HG02610 (cell line): ENCODE results near the gene RGS7BP.

Source experiments
- ATAC-seq: cut with Tn5 transposase; IDR thresholded peaks from one replicate; pipeline ENCODE4 v1.9.1; 2021; ENCODE audit warnings: mild to moderate bottlenecking, moderate library complexity; ENCODE audit not compliant: unreplicated experiment

Gene RGS7BP

DNA sequence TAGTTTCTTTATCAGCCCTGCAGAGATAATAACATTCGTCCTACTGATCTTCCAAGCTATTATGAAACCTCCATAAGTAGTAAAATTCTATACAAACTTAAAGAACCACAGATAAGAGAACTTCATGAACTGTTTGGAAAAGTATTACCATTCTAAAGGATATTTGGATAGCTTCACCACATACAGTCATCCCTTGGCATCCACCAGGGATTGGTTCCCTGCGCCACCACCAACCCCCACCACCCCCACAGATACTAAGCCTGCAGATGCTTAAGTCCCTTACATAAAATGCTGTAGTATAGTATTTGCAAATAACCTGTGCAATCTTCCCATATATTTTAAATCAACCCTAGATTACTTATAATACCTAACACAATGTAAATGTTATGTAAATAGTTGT lies 123.1 kb downstream of the RGS7BP start:
- ATAC-seq, result no peak

DNA sequence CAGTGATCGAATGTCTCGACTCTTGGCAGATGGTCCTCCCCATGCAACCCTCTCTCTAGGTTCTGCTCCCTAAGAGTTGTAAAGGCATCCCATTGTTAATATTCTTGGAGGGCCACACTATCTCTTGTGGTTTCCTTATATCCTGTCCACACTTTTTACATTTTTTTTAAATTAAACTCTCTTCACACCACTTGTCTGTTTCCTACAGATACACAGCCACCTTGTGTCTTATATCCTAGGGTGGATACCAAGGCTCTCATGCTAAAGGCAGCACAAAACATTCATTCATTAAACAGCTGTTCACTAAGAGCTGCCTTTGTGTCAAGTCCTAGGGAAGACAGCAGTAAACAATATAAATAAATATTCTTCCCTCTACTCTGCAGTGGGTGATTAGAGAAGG lies 124.0 kb downstream of the RGS7BP start:
- ATAC-seq, result no peak

DNA sequence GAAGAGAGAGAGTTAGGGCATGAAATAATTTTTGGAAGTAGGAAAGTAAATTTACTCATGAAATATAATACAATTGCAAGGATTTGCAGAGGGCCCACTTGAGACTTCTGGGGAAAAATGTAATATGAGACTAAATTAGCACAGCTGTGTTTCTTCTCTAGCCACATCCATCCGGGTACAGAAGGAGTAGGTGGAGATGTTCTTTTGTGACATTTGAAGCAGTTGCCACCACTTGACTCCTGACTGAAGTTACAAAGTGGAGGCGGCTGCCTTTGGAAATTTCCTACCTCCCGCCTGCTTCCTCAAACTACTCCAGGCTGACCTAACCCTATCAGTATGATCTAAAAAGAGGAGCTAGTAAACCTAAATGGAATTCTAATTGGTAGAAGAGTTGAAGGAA lies 126.4 kb downstream of the RGS7BP start:
- no peak for ATAC-seq

DNA sequence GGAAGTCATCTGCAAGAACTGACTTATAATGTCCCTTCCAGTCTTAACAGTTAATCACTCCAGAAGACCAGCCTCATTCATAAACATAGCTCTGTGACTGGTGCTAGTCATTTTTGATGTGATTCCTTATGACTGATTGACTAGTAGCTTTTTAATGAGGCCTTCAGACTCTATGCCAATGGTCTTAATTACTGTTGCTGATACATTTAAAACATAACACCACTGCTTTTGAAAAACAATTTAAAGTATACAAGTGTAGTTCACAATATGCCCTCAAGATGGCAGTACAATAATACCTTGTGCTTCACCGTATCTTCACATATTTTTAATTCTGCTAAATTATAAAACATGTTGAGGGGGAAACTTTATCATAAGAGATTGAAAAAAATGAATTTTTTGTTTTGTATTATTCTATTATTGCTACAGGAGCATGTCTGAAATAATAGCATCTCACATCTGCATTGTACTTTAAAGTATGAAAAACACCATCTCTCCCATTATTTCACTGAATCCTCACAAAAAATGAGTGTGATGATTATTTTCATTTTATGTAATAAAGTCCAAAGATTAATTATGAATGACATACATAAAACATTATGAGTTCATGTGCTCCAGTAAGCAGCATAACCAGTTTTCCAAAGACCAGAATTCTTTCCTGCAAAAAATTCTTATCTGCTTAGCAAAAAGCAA lies 129.3 kb downstream of the RGS7BP start:
- no peak for ATAC-seq

DNA sequence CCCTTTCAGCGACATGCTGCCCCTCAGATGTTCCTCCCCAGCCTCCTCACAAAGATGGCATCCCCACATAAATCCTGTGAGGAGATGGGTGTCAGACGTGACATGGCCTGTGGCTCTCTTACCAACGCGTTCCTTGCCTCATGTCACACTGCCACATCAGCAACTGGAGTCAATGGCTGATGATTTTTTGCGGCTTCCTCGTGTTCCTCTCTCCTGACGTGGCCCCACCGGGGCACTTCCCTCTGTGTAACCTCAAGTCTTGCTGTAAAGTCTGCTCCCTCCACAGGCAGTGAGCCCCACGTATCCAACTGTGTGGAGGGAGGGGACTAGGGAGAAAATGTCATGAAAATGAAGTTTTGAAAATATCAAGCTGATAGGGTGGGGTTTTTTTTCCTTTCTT lies 131.3 kb downstream of the RGS7BP start:
- ATAC-seq, result no peak

DNA sequence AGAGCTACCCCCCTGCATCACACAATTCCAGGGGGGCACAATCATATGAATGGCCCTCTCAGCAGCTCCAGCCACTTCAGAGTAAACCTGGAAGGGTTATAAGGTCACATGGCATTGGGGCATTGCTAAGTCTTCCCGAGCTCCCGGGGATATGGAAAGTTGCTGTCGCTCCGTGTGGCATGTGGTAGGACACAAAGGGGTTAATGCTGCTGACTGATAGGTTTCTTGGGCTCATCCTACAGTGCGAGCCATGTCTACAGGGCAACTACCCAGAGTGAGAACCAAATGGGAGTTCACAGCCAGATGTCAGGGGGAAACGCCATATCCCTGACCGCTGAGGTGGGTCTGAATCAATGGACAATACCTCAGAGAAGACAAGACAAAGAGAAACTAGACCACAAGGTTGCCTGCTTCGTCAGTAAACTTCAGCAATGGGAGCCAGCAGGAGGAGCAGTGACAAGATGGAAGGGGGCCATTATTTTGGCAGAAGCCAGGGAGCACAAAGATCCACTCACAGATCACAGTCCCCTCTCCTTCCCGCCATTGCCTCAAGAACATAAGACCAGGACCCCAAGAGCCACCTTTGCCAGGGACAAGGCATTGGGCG lies 132.1 kb downstream of the RGS7BP start:
- ATAC-seq, result no peak

DNA sequence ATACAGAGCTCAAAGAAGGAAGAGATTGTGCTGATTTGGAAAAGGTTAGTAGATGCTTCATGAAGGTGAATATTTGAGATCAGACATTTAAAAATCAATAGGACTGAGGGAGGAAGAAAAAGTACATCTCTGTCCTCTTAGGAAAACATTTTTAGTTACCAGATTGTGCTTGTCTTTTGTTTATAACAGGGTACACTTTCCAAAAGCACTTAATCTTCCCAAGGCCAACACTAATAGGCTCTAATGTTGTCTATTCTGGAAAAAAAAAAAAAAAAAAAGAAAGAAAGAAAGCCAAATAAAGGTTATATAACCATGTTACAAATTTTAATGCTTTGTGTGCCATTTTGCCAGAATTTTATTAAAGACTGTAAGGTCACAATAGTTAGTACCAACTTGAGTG lies 139.0 kb downstream of the RGS7BP start:
- ATAC-seq, result no peak

DNA sequence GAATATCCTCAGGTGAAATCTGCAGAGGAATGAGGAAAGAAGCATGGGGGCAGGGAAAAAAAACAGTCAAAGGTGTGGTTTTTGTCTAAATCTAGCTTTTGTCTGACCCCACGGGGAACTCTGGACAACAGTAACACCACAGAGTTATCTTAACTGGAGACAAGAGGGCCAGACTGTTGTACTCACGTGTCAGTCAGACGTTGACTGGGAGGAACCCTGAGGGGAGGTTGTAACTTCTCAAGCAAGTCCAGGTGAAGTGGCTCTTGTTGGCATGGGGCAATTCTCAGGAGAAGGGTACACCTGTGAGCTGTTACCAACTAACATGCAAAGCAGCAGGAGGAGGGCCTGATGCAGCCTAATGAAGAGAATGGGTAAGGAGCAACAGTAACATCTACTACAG lies 140.4 kb downstream of the RGS7BP start:
- no peak for ATAC-seq

DNA sequence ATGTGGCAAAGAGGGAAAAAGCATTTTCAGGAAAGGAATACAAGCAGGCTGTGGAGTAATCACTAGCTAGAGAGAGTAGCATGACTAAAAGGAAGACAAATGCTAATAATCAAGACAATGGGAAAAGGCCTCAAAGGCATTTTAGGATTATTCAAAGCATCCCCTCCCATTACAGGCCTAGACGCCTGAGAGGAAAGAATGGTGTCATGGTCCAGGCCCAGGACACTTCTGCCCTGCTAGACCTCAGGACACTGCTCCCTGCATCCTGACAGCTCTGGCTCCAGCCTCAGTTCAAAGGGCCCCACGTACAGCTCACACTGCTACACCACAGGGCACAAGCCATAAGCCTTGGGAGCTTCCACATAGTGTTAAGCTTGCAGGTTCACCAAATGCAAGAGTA lies 143.7 kb downstream of the RGS7BP start:
- ATAC-seq, result no peak

DNA sequence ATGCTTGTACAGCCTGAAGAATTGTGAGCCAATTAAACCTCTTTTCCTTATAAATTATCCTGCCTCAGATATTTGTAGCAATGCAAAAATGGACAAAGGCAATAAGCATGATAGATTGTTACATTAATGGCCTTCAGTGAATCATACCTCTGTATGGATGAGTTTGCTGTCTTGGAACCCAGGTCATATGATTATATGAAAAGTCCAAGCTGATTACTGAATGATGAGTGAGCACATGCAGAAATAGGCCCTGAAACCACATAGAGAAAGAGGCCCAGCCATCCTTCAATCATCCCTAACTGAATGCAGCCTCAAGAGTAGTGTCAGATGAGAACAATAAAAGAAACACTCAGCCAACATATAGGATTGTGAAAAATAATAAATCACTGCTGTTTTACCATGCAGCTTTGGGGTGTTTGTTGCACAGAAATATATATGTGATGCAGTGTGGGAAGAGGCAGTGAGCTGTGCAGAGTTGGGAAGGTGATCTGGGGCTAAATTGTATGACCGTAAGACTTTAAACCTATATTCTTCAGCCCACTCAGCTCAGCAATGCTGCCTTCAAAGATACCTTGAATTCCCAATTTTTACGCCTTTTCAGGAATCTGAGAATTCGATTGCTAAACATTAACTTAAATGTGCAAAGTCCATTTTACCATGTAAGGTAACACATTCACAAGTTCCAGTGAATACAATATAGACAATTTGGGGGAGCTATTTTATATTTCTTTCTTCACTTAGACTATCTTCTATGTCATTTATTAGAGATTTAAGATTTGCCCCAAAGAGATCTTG lies 148.1 kb downstream of the RGS7BP start:
- no peak for ATAC-seq

DNA sequence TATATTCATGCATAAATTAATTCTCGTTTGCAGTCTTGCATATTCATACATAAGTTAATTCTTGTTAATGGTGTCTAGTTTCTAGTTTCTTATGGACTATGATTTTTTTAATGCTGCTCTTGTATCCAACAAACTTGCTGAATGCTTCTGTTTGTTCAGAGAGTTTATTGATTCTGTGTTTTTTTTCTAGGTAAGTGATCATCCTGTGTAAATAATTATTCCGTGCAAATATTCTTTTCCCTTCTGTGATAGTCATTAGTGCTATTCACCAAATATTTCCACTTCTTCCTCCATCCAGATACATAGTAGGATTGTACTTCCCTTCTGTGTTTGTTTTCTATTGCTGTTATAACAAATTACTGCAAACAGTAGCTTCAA lies 148.7 kb downstream of the RGS7BP start:
- ATAC-seq, result no peak

DNA sequence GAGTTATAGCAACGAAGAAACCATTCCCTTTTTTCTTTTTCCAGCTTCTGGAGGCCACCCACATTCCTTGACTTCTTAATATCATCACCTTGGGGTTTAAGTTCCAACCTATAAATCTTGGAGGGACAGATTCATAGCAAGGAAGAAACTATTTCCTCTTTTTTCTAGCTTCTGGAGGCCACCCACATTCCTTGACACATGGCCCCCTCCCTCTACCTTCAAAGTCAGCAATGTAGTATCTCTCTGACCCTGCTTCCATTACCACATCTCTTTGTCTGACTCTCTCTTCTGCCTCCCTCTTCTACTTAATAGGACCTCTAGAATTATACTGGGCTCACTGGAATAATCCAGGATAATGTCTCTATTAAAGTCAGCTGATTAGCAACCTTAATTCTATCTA lies 149.8 kb downstream of the RGS7BP start:
- no peak for ATAC-seq

DNA sequence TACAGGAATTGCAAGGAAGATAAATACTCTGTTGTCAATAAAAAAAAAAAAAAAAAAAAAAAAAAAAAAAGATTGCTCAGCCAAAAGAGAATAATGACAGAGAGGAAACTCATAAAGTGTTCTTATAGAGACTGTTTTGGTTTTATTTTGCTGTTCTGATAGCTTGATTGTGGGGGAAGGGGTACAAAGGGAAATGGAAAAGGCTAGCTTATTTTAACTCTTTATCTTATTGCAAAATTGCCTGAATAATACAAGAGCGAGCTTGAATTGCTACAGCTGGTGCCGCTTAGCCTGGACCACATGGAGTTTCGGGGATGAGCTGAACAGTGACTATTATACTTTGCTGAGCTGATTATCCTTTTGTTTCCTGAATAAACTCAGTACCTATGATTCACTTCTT lies 153.5 kb downstream of the RGS7BP start:
- ATAC-seq, result no peak
